ENCODE results near the gene PINK1.

PINK1 gene

DNA sequence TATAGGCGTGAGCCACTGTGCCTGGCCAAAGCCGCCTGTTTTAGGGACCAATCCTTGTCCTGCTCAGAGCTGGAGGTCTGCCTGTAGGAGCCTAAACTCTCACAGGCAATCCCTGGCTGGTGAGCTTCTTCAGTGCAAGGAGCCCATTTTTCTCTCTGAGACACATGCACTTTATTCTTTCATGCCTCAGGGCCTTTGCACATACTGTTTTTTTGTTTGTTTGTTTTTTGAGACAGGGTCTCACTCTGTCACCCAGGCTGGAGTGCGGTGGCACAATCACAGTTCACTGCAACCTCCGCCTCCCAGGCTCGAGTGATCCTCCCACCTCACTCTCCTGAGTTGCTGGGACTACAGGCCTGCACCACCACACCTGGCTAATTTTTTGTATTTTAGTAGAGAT is 21.6 kb upstream of the PINK1 start:
- DNase-seq: no peak

DNA sequence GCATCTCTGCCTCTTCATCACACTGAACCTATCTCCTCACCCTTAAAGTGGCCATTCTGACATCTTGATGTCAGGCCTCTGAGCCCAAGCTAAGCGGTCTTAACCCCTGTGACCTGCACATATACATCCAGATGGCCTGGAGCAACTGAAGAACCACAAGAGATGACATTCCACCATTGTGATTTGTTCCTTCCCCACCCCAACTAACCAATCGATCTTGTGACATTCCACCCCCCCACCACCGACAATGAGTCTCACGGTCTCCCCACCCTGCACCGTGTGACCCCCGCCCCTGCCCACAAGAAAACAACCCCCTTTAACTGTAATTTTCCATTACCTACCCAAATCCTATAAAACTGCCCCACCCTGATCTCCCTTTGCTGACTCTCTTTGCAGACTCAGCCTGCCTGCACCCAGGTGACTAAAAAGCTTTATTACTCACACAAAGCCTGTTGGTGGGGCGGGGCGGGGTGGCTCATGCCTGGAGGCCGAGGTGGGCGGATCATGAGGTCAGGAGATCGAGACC is 21.0 kb upstream of the PINK1 start:
- DNase-seq: no peak

DNA sequence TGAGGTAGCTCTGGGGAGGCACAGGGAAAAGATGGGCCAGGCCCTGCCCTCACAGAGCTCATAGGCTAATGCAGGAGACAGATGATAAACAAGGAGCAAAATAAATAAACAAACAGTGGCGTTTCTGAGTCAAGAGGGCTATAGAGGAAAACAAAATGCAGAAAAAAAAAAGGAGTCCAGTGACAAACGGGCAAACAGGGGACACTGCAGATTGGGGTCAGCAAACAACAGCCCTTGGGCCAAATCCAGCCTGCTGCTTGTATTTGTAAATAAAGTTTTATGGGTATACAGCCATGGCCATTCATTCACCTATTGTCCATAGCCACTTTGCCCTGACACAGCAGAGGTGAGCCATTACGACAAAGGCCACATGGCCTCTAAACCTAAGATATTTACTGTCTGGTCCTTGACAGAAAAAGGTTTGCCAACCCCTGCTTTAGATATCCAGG is 19.1 kb upstream of the PINK1 start:
- DNase-seq: no peak

DNA sequence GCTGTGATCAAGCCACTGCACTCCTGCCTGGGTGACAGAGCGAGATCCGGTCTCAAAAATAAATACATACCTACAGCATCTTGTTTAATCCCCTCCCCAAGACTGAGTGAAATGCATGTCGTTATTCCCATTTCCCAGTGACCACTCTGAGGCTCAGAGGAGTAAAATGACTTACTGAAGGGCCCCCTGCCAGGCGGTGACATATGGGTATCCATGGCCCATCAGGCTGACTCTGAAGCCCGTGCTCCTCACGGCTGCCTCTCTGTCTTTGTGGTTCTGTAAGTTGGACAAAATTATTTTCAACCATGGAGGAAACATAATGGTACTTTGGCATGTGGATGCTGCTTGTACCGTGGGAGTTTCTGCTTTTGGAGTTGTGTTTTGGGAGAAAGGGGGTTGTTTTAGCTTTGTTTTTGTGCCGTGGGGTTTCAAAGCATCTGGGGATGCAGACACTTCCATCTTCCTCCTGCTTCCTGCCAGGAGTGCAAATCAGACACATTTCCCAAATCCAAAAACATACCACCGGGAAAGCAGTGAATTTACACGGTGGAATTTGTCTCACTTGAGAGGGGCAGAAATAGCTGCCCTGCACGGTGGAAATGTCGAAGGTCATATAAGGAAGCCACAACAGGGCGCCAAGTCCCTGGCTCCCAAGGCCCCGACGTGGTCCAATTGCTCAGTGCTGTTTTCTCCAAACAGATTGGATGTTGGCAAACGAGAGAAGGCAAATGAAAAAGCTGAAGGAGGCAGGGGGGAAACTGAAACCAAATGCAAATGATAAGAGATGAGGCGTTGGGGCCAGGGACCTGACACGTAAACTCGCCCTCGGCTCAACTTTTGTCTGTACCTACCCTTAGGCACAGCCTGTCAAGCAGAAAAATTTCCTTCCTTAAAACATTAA is 17.1 kb upstream of the PINK1 start:
- DNase-seq: no peak

DNA sequence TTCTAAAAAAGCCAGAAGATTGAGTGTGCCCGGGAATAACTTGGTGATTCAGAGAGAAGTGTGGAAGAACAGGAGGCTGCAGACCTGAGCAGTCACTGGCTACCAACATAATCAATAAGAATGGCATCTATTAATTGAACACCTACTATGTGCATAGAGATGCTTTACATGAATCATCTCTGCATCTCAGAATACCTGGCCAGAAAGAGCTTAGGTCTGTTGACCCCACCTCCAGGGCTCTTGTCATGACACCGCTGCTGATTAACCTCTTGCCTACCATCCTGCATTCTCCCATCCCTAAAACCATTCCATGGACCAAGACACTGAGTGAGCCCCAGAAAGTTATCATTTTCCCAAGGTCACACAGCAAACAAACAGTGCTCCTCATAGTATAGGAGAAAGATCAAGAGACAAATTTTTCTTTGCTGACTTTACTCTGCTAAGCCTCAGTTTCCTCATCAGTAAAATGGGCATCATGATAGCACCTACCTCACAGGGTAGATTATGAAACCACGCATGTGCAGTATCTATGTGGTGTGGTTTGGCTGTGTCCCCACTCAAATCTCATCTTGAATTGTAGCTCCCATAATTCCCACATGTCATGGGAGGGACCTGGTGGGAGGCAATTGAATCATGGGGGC is 16.3 kb upstream of the PINK1 start:
- DNase-seq: no peak

DNA sequence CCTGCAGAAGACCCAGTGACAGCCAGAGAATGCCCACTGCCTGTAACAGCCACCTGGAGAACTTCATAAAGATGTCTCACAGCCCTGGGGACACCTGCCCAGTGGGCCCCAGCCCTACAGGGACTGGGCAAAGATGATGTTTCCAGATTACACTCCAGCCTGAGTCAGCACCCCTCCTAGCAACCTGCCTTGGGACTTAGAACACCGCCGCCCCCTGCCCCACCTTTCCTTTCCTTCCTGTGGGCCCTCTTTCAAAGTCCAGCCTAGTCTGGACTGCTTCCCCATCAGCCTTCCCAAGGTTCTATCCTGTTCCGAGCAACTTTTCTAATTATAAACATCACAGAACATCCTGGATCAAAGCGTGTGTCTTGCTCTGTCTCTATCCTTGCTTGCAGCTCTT is 14.7 kb upstream of the PINK1 start:
- no peak for DNase-seq

DNA sequence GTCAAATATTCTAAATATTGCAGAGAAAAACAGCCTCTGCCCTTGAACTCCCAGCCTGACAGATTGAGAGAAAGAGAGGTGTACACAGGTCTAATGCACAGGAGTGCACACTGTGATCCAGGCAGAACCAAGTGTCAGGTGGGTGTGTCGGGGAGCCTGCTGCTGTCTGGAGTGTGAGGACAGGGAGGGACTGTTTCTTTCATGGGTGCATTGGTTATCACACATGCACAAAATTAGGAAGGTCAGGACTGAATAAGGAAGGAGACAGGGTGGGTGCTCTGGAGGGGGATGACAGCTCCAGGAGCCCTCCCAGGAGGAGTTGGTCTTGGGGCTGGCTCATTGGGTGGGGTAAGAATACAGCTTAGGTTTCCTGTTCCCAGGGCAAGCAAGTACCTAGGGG is 13.3 kb upstream of the PINK1 start:
- DNase-seq: no peak

DNA sequence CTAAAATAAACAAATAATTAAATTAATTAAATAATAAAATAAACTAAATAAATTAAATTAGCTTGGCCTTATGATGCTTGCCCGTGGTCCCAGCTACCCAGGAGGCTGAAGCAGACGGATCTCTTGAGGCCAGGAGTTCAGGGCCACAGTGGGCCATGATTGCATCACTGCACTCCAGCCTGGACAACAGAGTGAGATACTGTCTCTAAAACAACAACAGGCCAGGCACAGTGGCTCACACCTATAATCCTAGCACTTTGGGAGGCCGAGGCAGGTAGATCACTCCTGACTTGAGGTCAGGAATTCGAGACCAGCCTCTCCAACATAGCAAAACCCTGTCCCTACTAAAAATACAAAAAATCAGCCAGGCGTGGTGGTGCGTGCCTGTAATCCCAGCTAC is 12.2 kb upstream of the PINK1 start:
- no peak for DNase-seq

DNA sequence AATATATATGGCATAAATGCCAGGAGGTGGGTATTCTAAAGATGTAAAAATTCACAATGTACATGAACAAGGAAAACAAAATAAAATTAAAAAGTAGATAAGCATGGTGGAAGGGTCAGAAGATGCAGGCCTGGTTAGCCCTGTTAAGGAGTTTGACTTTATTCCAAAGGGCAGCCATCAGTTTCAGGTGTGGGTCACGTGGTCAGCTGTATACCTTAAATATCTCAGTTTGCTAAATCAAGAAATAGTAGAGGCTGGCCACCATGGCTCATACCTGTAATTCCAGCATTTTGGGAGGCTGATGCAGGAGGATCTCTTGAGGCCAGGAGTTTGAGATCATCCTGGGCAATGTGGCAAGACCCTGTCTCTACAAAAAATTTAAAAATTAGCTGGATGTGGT is 8.5 kb upstream of the PINK1 start:
- no peak for DNase-seq

DNA sequence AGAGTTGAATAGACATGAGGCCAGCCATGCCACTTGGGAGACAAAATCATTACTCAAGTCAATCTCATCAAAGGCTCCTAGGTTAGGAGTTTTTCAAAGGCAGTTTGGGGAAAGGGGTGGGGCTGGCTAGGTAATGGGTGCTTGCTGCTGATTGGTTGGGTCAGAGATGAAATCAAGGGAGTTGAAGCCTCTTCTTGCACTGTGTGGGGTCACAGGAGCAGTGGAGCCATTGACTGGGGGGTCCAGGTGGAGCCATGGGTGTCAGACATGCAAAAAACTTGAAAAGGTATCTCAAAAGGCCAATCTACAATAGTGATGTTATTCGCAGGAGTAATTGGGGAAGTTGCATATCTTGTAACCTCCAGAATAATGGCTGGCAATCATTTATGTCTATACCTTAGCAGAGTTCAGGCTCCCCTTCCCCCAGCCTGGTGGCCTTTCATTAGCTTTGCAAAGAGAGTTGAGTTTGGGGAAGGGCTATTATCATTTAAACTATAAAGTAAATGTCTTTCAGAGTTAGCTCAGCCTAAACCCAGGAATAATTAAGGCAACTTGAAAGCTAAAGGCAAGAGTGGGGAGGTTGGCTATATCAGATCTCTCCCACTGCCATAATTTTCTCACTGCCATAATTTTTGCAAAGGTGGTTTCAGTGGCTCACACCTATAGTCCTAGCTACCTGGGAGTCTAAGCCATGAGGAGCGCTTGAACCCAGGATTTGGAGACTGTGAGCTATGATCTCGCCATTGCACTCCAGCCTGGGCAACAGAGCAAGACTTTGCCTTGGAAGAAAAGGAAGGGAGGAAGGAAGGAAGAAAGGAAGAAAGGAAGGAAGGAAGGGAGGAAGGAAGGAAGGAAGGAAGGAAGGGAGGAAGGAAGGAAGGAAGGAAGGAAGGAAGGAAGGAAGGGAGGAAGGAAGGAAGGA is 7.8 kb upstream of the PINK1 start:
- no peak for DNase-seq

DNA sequence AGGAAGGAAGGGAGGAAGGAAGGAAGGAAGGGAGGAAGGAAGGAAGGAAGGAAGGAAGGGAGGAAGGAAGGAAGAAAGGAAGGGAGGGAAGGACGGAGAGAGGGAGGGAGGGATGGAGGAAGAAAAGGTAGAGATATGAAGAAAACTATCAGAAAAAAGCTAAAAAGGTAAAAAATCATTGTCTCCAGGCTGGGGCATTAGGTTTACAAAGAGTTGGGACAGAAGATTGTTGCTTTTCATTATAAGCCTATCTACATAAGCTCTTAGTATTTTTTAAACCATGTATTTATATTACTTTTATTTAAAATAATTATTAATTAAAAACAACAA is 7.2 kb upstream of the PINK1 start:
- no peak for DNase-seq

DNA sequence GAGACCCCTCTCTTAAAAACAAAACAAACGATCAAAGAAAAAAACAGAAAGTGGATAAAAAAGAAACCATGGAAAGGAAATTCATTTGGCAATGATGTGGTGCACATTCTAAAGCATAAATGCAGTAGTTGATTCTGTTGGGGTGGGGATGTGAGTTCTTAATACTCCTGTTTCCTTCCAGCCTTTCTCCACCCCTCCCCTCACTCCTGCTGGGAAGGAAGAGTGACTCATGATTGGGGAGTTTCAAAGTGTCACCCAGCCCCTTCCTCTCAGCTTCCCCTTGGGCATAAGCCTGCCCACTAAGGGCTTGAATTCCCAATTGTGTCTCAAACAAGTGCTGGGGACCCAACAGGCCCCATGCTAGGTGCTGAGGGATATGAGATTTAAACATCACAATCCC is 6.7 kb upstream of the PINK1 start:
- DNase-seq: no peak

DNA sequence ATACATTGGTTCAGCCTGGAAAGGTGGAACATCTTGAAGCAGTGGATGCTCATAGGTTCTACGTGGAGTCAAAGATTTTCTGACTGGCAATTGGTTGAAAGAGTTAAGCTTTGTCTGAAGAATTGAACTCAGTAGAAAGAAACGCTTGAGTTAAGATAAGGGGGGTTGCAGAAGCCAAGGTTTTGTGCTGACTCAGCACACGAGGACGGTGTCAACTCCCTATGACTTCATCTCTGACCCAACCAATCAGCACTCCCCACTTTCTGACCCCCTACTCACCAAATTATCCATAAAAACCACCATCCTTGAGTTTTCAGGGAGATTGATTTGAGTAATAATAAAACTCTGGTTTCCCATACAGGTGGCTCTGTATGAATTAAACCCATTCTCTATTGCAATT is 2.5 kb upstream of the PINK1 start:
- DNase-seq: no peak

DNA sequence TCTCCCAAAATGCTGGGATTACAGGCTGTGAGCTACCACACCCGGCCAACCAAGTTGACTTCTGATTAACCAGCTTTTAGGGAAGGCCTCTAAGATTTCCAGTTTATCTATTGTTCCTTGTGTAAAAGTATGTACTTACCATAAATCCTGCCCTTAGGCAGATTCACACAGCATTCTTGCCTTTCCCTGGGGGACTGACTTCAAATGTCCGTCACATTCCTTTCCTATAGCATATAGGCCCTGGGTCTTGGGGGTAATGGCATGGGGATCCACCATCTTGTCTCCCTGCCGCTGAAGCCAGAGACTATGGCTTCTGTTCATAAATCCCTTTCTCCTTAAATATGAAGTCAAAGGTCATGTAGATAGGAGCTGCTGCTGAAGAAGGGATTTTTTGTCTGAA is 872 bp upstream of the PINK1 start:
- DNase-seq: no peak

DNA sequence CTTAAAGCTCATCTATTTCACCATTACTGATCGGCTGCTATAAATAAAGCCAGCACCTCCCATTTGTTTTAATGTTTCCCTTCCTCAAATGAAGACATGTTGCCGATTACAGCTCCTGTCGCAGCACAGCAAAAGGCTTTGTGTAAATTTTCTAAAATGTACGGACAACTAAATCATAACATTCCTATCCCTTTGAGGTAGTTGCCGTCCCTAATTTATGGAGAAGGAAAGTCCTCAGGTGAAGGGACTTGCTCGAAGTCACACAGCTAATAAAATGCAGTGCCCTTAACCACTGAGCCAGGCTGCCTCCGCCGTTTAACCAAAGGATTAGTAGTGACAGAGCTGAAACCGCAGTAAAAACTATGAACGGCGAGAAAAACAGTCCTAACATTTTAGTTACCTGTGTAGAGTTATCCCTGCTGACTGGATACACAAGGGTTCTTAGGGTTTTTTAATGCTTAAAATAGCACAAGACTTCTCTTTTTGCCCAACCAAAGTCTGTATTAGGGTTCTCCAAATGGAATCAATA is 871 bp downstream of the PINK1 start:
- DNase-seq: no peak

DNA sequence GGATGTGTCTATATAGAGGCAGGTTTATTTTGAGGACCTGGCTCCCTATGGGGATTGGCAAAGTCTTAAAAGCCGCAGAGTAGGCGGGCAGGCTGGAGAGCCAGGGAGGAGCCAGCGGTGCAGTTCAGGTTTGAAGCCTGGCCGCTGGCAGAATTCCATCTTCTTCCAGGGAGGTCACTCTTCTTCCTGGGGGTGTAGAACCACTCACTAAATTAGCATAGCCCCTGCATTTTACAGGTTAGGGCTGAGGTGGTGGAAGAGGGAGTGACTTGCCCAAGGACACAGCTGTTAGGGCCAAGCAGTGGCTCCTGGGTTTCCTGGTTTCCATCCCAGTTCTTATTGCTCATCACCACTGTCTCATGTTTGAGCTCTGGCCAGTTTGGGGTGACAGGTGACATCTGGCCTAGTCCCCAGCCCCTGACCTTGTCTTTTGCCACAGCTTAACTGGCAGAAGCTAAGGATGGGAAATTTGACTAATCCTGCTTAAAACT is 1.4 kb downstream of the PINK1 start:
- DNase-seq: no peak

DNA sequence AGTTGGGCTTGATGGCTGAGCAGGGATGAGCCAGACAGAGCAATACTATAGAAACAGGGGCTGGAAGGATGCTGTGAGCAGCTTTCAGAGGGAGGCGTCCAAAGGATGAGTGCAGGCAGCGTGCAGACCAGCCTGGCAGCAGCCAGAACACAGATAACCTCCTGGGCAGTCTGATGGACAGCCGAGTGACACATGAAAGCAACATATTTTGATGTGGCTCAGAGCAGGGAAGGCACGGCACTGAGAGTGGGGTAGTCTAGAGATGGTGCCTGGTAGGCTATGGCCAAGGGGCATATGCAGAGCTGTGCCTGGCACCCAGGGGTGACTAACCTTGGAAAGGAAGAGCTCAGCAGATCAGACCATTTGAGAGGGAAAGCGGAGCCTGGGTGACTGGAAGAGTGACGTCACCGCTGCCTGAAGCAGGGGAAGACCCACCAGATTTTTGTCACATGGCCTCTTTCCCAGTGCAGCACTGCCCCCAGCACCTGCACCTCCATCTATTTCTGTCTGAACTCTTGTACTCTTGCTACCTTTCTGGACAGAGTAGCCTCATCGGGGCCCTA is 3.6 kb downstream of the PINK1 start:
- no peak for DNase-seq

DNA sequence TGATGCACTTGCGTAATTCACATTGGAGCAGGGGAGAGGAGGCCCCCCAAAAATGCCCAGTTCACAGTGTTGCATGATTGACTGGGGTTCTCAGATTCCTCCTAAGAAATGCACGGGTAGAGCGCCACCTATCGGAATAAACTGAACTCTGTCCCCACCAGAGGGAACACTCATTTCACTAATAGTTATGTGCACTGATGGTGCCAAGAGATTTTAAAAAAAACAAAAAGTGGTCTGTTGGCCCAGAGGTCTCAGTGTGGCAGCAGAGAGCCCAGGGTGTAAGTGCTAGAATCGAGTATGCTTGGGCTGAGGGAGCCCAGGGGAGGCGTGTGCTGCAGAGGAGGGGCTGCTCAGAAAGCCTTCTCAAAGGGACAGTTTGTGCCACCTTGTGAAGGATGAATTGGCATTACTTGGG is 6.9 kb downstream of the PINK1 start:
- DNase-seq: no peak

DNA sequence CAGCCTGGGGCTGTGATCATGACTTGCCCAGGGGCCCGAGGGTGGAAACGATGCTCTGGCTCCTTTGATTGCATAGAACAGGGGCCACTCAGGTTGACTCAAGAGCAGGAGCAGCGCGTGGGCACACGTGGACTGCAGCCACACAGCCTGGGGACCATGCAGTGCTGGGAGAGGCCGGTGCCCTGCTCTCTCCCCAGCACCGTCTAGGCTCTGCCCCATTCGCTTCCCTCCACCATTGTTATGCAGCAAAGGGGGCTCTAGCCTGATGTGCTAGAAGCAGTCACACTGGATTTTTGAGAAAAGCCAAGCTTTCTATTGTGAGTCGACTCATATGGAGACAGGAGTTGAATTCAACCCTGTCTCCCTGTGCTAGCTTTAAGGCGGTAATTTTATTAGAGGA is 8.7 kb downstream of the PINK1 start:
- DNase-seq: no peak

DNA sequence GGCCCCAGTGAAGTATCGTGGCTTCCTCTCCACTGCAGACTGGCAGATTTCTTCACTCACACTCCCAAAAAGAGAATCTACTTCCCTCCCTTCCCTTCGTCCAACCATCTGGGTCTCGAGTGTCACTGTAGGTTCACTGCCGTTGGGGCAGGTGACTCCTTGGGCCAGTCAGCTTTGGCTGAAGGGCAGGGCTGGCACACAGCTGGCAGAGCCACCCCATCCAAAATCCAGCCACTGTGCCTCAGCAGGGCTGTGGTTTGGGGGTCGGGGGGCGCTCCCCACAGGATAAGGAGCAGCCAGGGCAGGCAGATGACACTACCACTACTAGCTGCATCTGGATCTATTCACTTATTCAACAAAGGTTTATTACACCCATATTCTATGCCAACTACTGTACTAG is 9.8 kb downstream of the PINK1 start:
- no peak for DNase-seq

DNA sequence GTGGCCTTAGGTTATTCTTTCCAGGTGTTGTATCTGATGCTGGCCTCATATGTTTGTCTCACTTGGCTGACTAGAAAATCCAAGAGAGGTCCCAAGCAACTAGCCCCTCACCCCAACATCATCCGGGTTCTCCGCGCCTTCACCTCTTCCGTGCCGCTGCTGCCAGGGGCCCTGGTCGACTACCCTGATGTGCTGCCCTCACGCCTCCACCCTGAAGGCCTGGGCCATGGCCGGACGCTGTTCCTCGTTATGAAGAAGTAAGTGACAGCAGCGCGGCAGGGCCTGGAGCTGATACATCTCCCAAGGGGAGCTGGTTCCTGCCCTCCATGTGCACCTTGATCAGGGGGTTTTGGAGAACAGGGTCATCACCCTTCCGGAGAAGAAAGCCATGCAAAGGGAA is 11.2 kb downstream of the PINK1 start:
- no peak for DNase-seq

DNA sequence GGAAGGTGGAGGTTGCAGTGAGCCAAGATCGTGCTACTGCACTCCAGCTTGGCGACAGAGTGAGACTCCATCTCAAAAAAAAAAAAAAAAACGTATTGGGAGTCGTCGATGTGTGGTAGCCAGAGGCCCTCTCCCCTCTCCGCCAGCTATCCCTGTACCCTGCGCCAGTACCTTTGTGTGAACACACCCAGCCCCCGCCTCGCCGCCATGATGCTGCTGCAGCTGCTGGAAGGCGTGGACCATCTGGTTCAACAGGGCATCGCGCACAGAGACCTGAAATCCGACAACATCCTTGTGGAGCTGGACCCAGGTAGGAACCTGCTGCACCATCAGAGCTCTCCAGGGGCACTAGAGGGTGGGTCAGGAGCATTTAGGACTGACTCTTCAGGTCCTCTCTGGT is 12.2 kb downstream of the PINK1 start:
- no peak for DNase-seq

DNA sequence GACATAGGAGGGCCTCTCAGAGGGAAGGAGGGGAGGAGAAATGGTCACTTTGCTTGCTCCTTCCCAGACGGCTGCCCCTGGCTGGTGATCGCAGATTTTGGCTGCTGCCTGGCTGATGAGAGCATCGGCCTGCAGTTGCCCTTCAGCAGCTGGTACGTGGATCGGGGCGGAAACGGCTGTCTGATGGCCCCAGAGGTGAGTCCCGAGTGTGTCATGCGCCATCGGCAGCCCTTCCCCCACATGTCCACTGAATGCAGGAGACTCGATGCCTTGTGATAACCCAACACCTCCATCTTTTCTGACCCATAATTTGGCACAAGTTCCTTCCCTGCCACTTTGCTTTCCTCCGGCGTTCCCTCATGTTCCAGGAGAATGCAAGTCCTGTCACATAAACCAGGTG is 15.2 kb downstream of the PINK1 start:
- no peak for DNase-seq
